B cell (primary cell): ENCODE data around the gene ST7L. TPM values are rescaled to one million over a fixed set of nuclear protein-coding genes. Genes with fewer than 3 reads are reported as not detected.

Experiments
- ATAC-seq: fragments of 200-7000 bp; cut with Tn5 transposase; one replicate; pipeline ENCODE4 v1.10.0; 2021; ENCODE audit warnings: low read depth, mild to moderate bottlenecking, moderate number of reproducible peaks, moderate library complexity
- CTCF ChIA-PET: fragments of 350-600 bp; sonication (Branson Sonifier 250); formaldehyde crosslinking; loops from one replicate; lab custom pipeline; 2021; ENCODE audit warnings: antibody characterized with exemption, inconsistent platforms; lab: Charles Lee
- POLR2A ChIA-PET: fragments of 350-600 bp; sonication (Branson Sonifier 250); formaldehyde crosslinking; loops from one replicate; lab custom pipeline; 2021; ENCODE audit warnings: antibody characterized with exemption; lab: Charles Lee
- DNase-seq: peaks from one replicate; pipeline ENCODE4 v3.0.0; 2013
- H2AFZ ChIP-seq: 2 replicates; pipeline ENCODE4 v1.6.1; 2012; ENCODE audit warnings: mild to moderate bottlenecking, low read depth, low read length; ENCODE audit not compliant: insufficient read depth, poor library complexity, severe bottlenecking
- H3K27ac ChIP-seq, 2 donors: 1 replicate in 1 of 2; 2 replicates in 1 of 2; pipeline ENCODE4 v1.5.1; 2012 to 2013; ENCODE audit warnings: low read length in 2 of 2, mild to moderate bottlenecking in 2 of 2, moderate library complexity in 1 of 2
- H3K27me3 ChIP-seq, 4 experiments: fragments of 200-600 bp in 1 of 4; sonication (generic) in 1 of 4; replicated peaks in 1 of 4; 1 replicate in 2 of 4; 2 replicates in 2 of 4; pipeline versions ENCODE4 v1.6.1 to v1.7.0; 2013 to 2016; ENCODE audit warnings: low read length in 3 of 4, mild to moderate bottlenecking in 2 of 4, mixed read lengths in 1 of 4, moderate library complexity in 1 of 4; ENCODE audit not compliant: insufficient read depth in 4 of 4, control insufficient read depth in 3 of 4; ENCODE audit errors: control extremely low read depth in 1 of 4
- H3K36me3 ChIP-seq, 2 experiments: replicated peaks in 1 of 2; 1 replicate in 1 of 2; 2 replicates in 1 of 2; pipeline versions ENCODE4 v1.6.1 to v1.7.1; 2013; ENCODE audit warnings: low read length in 1 of 2; ENCODE audit not compliant: insufficient read depth in 2 of 2, control insufficient read depth in 1 of 2; ENCODE audit errors: control extremely low read depth in 1 of 2, extremely low read depth in 1 of 2
- H3K4me1 ChIP-seq, 2 donors: fragments of 200-600 bp in 1 of 2; sonication (generic) in 1 of 2; 1 replicate in 1 of 2; 2 replicates in 1 of 2; pipeline versions ENCODE4 v1.5.1 to v1.6.1; 2013 to 2017; ENCODE audit warnings: low read length in 2 of 2; ENCODE audit not compliant: control insufficient read depth in 2 of 2, insufficient read depth in 2 of 2
- H3K4me2 ChIP-seq: replicated peaks from 2 replicates; pipeline ENCODE3; 2012; ENCODE audit warnings: mild to moderate bottlenecking, low read depth, low read length; ENCODE audit not compliant: poor library complexity, severe bottlenecking
- H3K4me3 ChIP-seq, 5 experiments: fragments of 200-600 bp in 1 of 5; sonication (generic) in 1 of 5; 1 replicate in 3 of 5; 2 replicates in 2 of 5; pipeline versions ENCODE4 v1.5.1 to v1.7.0; 2011 to 2016; ENCODE audit warnings: low read length in 4 of 5, mild to moderate bottlenecking in 4 of 5, low read depth in 2 of 5, control low read depth in 1 of 5, moderate library complexity in 1 of 5; ENCODE audit not compliant: insufficient read depth in 1 of 5; ENCODE audit errors: control extremely low read depth in 1 of 5, extremely low read depth in 1 of 5
- H3K79me2 ChIP-seq: fragments of 200-600 bp; sonication (generic); one replicate; pipeline ENCODE4 v1.6.0; 2016; ENCODE audit warnings: low read length; ENCODE audit not compliant: control insufficient read depth, insufficient read depth
- H3K9ac ChIP-seq: fragments of 200-600 bp; sonication (generic); 2 replicates; pipeline ENCODE4 v1.6.1; 2017; ENCODE audit warnings: mild to moderate bottlenecking, low read length, moderate library complexity
- H3K9me3 ChIP-seq, 3 donors: one replicate each; pipeline versions ENCODE4 v1.6.1 to v1.7.1; 2013; ENCODE audit warnings: low read length in 2 of 3; ENCODE audit not compliant: control insufficient read depth in 2 of 3, insufficient read depth in 1 of 3; ENCODE audit errors: control extremely low read depth in 1 of 3
- H4K20me1 ChIP-seq: 2 replicates; pipeline ENCODE4 v1.6.0; 2012; ENCODE audit warnings: mild to moderate bottlenecking, low read length; ENCODE audit not compliant: insufficient read depth, control insufficient read depth, poor library complexity, severe bottlenecking
- H3K27ac Mint-ChIP-seq: one replicate; pipeline ENCODE4 v1.8.0; 2021; ENCODE audit warnings: mixed read lengths
- H3K27me3 Mint-ChIP-seq: one replicate; pipeline ENCODE4 v1.8.0; 2021; ENCODE audit warnings: mixed read lengths
- H3K4me1 Mint-ChIP-seq: one replicate; pipeline ENCODE4 v1.8.0; 2021; ENCODE audit warnings: mixed read lengths
- H3K4me3 Mint-ChIP-seq: one replicate; pipeline ENCODE4 v1.8.0; 2021; ENCODE audit warnings: mixed read lengths
- H3K9me3 Mint-ChIP-seq: one replicate; pipeline ENCODE4 v1.8.0; 2022; ENCODE audit warnings: mixed read lengths; ENCODE audit not compliant: insufficient read depth
- CTCF ChIP-seq: fragments of 200-600 bp; IDR thresholded peaks from one replicate; pipeline ENCODE4 v1.8.0; 2022; ENCODE audit warnings: antibody characterized with exemption, mild to moderate bottlenecking
- EZH2 ChIP-seq: IDR thresholded peaks from 2 replicates; pipeline ENCODE4 v1.6.1; 2012; ENCODE audit warnings: borderline replicate concordance, low read depth, mild to moderate bottlenecking, moderate library complexity, low read length; ENCODE audit not compliant: insufficient read depth, poor library complexity, severe bottlenecking
- WGBS: methylation state at CpG from one replicate; pipeline ENCODE4 v1.1.5; 2013; ENCODE audit warnings: missing lambda C conversion rate; ENCODE audit not compliant: insufficient coverage; 5-methylcytosine and 5-hydroxymethylcytosine counted together
- intact Hi-C: fragments of 100-400 bp; cut with micrococcal nuclease; formaldehyde crosslinking; loops from one replicate; pipeline ENCODE4 v1.10.0; 2022
- polyA plus RNA-seq: library from polyadenylated mRNA; depleted of rRNA; stranded (reverse); fragments of >200 nt; gene quantifications from 2 replicates; pipeline ENCODE4 v1.2.3, GENCODE V29; 2012
- total RNA-seq, 2 donors: library from RNA; stranded (reverse); fragments of 120-200 nt in 1 of 2; gene quantifications; 1 replicate in 1 of 2; 2 replicates in 1 of 2; pipeline versions ENCODE4 v1.2.3 to v1.2.4, GENCODE V29; 2013 to 2022

The ST7L gene
- total and polyA plus RNA-seq, 2 donors (not counting 1 experiment from before 2014, with no cell fraction given): 13.1 to 16.4 TPM

GRCh38 chr1:112504661-112505399, 114.1 kb downstream of the ST7L start:
- Mint-ChIP-seq H3K4me1 (peaks cover 53% of the 10 kb centered on the region), H3K9me3 (no peaks in the 10 kb centered on the region), H3K4me3 (peak overlapping the region; percentile 23), H3K27me3 (peaks cover 45% of the 10 kb centered on the region), H3K27ac (no peak overlapping the region)
- ChIA-PET CTCF (interaction anchor here (0.5 to 2.1 kb wide), 4 partner anchors 109 to 204 kb away, joined by 4 to 10 read pairs (median 6); no protein-coding TSS in a partner anchor), POLR2A (no interaction called here)
- ATAC-seq (no peak), DNase-seq (no peak)
- no peaks in the 10 kb centered on the region for H3K79me2 ChIP-seq
- no peaks in the 10 kb centered on the region for H3K36me3 ChIP-seq
- intact Hi-C loops: loop anchor here (10.0 kb wide), 1 partner anchor 170 kb away; the partner anchor contains the start of gene MOV10
- WGBS: 100% methylated on average over 1 of the region's 6 CpGs
- peak overlapping the region; percentile 16 for H3K4me2 ChIP-seq
- peaks cover 54 to 62% of the 10 kb centered on the region in 2 donors for H3K4me1 ChIP-seq
- no peak overlapping the region for H3K9ac ChIP-seq
- peaks cover 0 to 84% (median 37%) of the 10 kb centered on the region in 4 experiments for H3K27me3 ChIP-seq
- H3K4me3 ChIP-seq: no peak overlapping the region
- H2AFZ ChIP-seq: no peak overlapping the region
- peaks cover 0 to 10% (median 0%) of the 10 kb centered on the region in 3 donors for H3K9me3 ChIP-seq
- no peak overlapping the region for H3K27ac ChIP-seq
- TF ChIP-seq CTCF (no peak), EZH2 (no peak)
- H4K20me1 ChIP-seq: no peaks in the 10 kb centered on the region
